ENCODE data around the gene CBR4. TPM values are rescaled to one million over a fixed set of nuclear protein-coding genes. Genes with fewer than 3 reads are reported as not detected.

CBR4 gene
- total RNA-seq, 2 experiments from 2014 or later: 10.0 to 12.8 TPM

- H3K36me3 Mint-ChIP-seq (ENCODE audit: low read depth): no peaks in the 10 kb centered on the region
- no peak overlapping the region for H3K4me3 Mint-ChIP-seq
- peaks cover 14% of the 10 kb centered on the region for H3K27me3 Mint-ChIP-seq
- no peaks in the 10 kb centered on the region for H3K9me3 Mint-ChIP-seq
- DNase-seq: no peak
- CTCF ChIA-PET: no interaction called here
- POLR2A ChIA-PET: no interaction called here
- H3K4me1 Mint-ChIP-seq: no peaks in the 10 kb centered on the region
- H3K27ac Mint-ChIP-seq: no peak overlapping the region
These were observed 17.6 kb upstream of the CBR4 start for GRCh38 chr4:169027663-169028062.

- H3K27ac Mint-ChIP-seq: no peak overlapping the region
- no peaks in the 10 kb centered on the region for H3K4me1 Mint-ChIP-seq
- ChIA-PET CTCF (no interaction called here), POLR2A (no interaction called here)
- H3K4me3 Mint-ChIP-seq: no peak overlapping the region
- no peak for DNase-seq
- no peaks in the 10 kb centered on the region for H3K9me3 Mint-ChIP-seq
- peaks cover 12% of the 10 kb centered on the region for H3K27me3 Mint-ChIP-seq
- H3K36me3 Mint-ChIP-seq (ENCODE audit: low read depth): no peaks in the 10 kb centered on the region
These were observed 15.1 kb upstream of the CBR4 start for GRCh38 chr4:169025184-169025583.

- ChIA-PET CTCF (no interaction called here), POLR2A (no interaction called here)
- peak; percentile 7 for DNase-seq
- Mint-ChIP-seq H3K4me3 (no peak overlapping the region), H3K27me3 (peaks cover 12% of the 10 kb centered on the region), H3K27ac (no peak overlapping the region), H3K36me3 (ENCODE audit: low read depth) (no peaks in the 10 kb centered on the region), H3K9me3 (no peaks in the 10 kb centered on the region), H3K4me1 (no peaks in the 10 kb centered on the region)
These were observed 14.7 kb upstream of the CBR4 start for GRCh38 chr4:169024762-169025161.

- no peaks in the 10 kb centered on the region for H3K4me1 Mint-ChIP-seq
- POLR2A ChIA-PET: no interaction called here
- H3K36me3 Mint-ChIP-seq (ENCODE audit: low read depth): no peaks in the 10 kb centered on the region
- no peaks in the 10 kb centered on the region for H3K9me3 Mint-ChIP-seq
- CTCF ChIA-PET: interaction anchor here (0.5 to 1.3 kb wide), 2 partner anchors 8 to 497 kb away, joined by 3 to 5 read pairs; partner anchors contain the start of gene CBR4
- no peak for DNase-seq
- H3K27ac Mint-ChIP-seq: no peak overlapping the region
- H3K27me3 Mint-ChIP-seq: peaks cover 6% of the 10 kb centered on the region
- H3K4me3 Mint-ChIP-seq: no peak overlapping the region
These were observed 8.4 kb upstream of the CBR4 start for GRCh38 chr4:169018406-169018805.

- Mint-ChIP-seq H3K36me3 (ENCODE audit: low read depth) (no peaks in the 10 kb centered on the region), H3K9me3 (no peaks in the 10 kb centered on the region), H3K27me3 (peaks cover 6% of the 10 kb centered on the region), H3K27ac (no peak overlapping the region), H3K4me1 (no peaks in the 10 kb centered on the region), H3K4me3 (no peak overlapping the region)
- DNase-seq: no peak
- ChIA-PET CTCF (interaction anchor here (1.3 kb wide), 1 partner anchor 8 kb away, joined by 5 read pairs; the partner anchor contains the start of gene CBR4), POLR2A (no interaction called here)
These were observed 7.9 kb upstream of the CBR4 start for GRCh38 chr4:169017971-169018370.

- POLR2A ChIA-PET: no interaction called here
- Mint-ChIP-seq H3K4me1 (peaks cover 8% of the 10 kb centered on the region), H3K9me3 (no peaks in the 10 kb centered on the region), H3K27me3 (peaks cover 3% of the 10 kb centered on the region), H3K27ac (no peak overlapping the region), H3K4me3 (no peak overlapping the region), H3K36me3 (ENCODE audit: low read depth) (no peaks in the 10 kb centered on the region)
- CTCF ChIA-PET: interaction anchor here (0.6 kb wide), 1 partner anchor 246 kb away, joined by 3 read pairs; no protein-coding TSS in a partner anchor
- no peak for DNase-seq
These were observed 5.2 kb upstream of the CBR4 start for GRCh38 chr4:169015186-169015623.

- H3K4me1 Mint-ChIP-seq: peaks cover 8% of the 10 kb centered on the region
- H3K9me3 Mint-ChIP-seq: no peaks in the 10 kb centered on the region
- POLR2A ChIA-PET: no interaction called here
- H3K36me3 Mint-ChIP-seq (ENCODE audit: low read depth): no peaks in the 10 kb centered on the region
- no peak overlapping the region for H3K4me3 Mint-ChIP-seq
- DNase-seq: no peak
- CTCF ChIA-PET: interaction anchor here (0.6 to 0.8 kb wide), 3 partner anchors 8 to 472 kb away, joined by 3 read pairs; no protein-coding TSS in a partner anchor
- peaks cover 3% of the 10 kb centered on the region for H3K27me3 Mint-ChIP-seq
- no peak overlapping the region for H3K27ac Mint-ChIP-seq
These were observed 4.5 kb upstream of the CBR4 start for GRCh38 chr4:169014586-169014985.

- Mint-ChIP-seq H3K4me1 (peaks cover 20% of the 10 kb centered on the region), H3K27ac (no peak overlapping the region), H3K4me3 (no peak overlapping the region), H3K9me3 (no peaks in the 10 kb centered on the region), H3K27me3 (peaks cover 3% of the 10 kb centered on the region), H3K36me3 (ENCODE audit: low read depth) (peaks cover 2% of the 10 kb centered on the region)
- DNase-seq: no peak
- ChIA-PET POLR2A (no interaction called here), CTCF (no interaction called here)
These were observed 3.3 kb upstream of the CBR4 start for GRCh38 chr4:169013396-169013795.

GRCh38 chr4:169012049-169012448, 2.0 kb upstream of the CBR4 start:
- Mint-ChIP-seq H3K36me3 (ENCODE audit: low read depth) (peaks cover 2% of the 10 kb centered on the region), H3K27ac (no peak overlapping the region), H3K4me3 (no peak overlapping the region), H3K9me3 (no peaks in the 10 kb centered on the region), H3K4me1 (peaks cover 27% of the 10 kb centered on the region), H3K27me3 (peaks cover 3% of the 10 kb centered on the region)
- DNase-seq: no peak
- CTCF ChIA-PET: interaction anchor here (1.1 kb wide), 1 partner anchor 10 kb away, joined by 3 read pairs; no protein-coding TSS in a partner anchor
- POLR2A ChIA-PET: no interaction called here

- peak; percentile 62 for DNase-seq
- Mint-ChIP-seq H3K27ac (peak overlapping the region; percentile 98), H3K27me3 (peaks cover 3% of the 10 kb centered on the region), H3K36me3 (ENCODE audit: low read depth) (peaks cover 3% of the 10 kb centered on the region), H3K9me3 (no peaks in the 10 kb centered on the region), H3K4me1 (peaks cover 30% of the 10 kb centered on the region), H3K4me3 (peak overlapping the region; percentile 83)
- POLR2A ChIA-PET: interaction anchor here (0.7 to 0.8 kb wide), 3 partner anchors 522 to 1631 kb away, joined by 3 to 6 read pairs (median 3); no protein-coding TSS in a partner anchor
- CTCF ChIA-PET: interaction anchor here (0.6 to 1.7 kb wide), 24 partner anchors 9 to 1574 kb away, joined by 3 to 19 read pairs (median 4); no protein-coding TSS in a partner anchor
These were observed 550 bp downstream of the CBR4 start for GRCh38 chr4:169009286-169010124.

- CTCF ChIA-PET: no interaction called here
- no peak overlapping the region for H3K27ac Mint-ChIP-seq
- H3K9me3 Mint-ChIP-seq: no peaks in the 10 kb centered on the region
- DNase-seq: no peak
- no peaks in the 10 kb centered on the region for H3K27me3 Mint-ChIP-seq
- POLR2A ChIA-PET: interaction anchor here (0.7 kb wide), 1 partner anchor 284 kb away, joined by 9 read pairs; no protein-coding TSS in a partner anchor
- H3K4me1 Mint-ChIP-seq: peaks cover 25% of the 10 kb centered on the region
- H3K4me3 Mint-ChIP-seq: no peak overlapping the region
- peaks cover 27% of the 10 kb centered on the region for H3K36me3 Mint-ChIP-seq (ENCODE audit: low read depth)
These were observed 4.5 kb downstream of the CBR4 start for GRCh38 chr4:169005453-169006099.

GRCh38 chr4:169000315-169000714, 9.7 kb downstream of the CBR4 start:
- H3K9me3 Mint-ChIP-seq: no peaks in the 10 kb centered on the region
- peaks cover 33% of the 10 kb centered on the region for H3K36me3 Mint-ChIP-seq (ENCODE audit: low read depth)
- H3K27me3 Mint-ChIP-seq: no peaks in the 10 kb centered on the region
- no peak overlapping the region for H3K4me3 Mint-ChIP-seq
- POLR2A ChIA-PET: no interaction called here
- CTCF ChIA-PET: interaction anchor here (0.6 to 1.8 kb wide), 2 partner anchors 10 to 435 kb away, joined by 4 to 12 read pairs; partner anchors contain the start of gene CBR4
- DNase-seq: no peak
- H3K4me1 Mint-ChIP-seq: peaks cover 3% of the 10 kb centered on the region
- H3K27ac Mint-ChIP-seq: no peak overlapping the region

GRCh38 chr4:168999809-169000208, 10.2 kb downstream of the CBR4 start:
- no peaks in the 10 kb centered on the region for H3K27me3 Mint-ChIP-seq
- no peak overlapping the region for H3K4me3 Mint-ChIP-seq
- POLR2A ChIA-PET: no interaction called here
- H3K36me3 Mint-ChIP-seq (ENCODE audit: low read depth): peaks cover 33% of the 10 kb centered on the region
- H3K9me3 Mint-ChIP-seq: no peaks in the 10 kb centered on the region
- CTCF ChIA-PET: interaction anchor here (1.2 kb wide), 1 partner anchor 10 kb away, joined by 5 read pairs; the partner anchor contains the start of gene CBR4
- H3K27ac Mint-ChIP-seq: no peak overlapping the region
- H3K4me1 Mint-ChIP-seq: peaks cover 3% of the 10 kb centered on the region
- no peak for DNase-seq

Data from activated CD4-positive, alpha-beta T cell treated with anti-CD3 and anti-CD28 coated beads, Interleukin-2, amount 10 ng/mL, durations not matched to agents 7 days and 5 days (primary cell).